ENCODE results near the gene GCN1.
"Not testable (repeated sequence)": the region's sequence is repeated elsewhere in the genome, so short reads cannot be mapped to it uniquely, and the experiment has no call there.

The GCN1 gene

DNA sequence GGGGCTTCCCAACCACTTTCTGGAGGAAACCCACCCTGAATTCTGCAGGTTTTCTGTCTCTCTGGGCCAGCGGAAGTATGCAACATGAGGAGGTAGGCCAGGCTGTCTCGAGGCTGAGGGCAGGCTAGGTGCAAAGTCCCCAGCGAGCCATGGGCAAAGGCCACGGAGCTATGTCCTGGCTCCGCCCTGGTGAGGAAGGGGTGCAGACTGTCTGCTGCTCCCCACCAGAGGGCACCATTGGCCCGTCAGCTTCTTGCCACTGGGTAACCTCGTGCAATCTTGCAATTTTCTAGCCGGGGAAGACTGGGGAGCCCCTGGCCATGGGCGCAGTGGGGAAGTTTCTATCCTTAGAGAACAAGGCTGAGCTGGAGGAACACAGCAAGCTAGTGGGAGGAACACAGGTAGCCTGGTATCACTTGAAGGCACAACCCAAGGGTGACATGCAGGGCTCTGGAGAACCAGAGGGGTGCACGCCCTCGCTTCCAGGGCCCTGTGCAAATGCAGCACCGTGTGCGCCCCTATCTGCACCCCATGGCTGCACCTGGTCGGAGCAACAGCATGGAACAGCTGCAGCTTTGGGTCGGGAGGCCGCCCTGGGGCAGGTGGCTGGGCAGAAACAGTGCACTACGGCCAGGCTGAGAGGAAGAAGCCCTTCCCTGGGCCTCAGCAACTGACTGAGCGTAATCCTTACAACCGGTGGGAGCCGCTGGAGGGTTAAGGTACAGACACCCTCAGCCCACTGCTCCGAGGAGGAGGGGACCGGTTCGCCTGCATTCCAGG is 34.0 kb upstream of the GCN1 start:
- DNase-seq, result peak; percentile 91 to 95 (median 93)

DNA sequence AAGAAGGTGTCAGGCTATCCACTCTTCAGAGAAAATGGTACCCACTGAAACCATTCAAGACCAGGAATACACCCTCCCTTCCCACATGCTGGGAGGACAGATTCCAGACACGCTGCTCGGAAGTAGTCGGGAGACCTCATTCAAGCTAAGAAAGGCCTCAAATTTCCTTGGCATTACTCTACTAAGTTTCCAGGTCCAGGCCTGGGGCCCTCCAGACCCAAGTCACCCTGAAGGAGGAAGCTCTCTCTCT is 33.5 kb upstream of the GCN1 start:
- no peak for DNase-seq

DNA sequence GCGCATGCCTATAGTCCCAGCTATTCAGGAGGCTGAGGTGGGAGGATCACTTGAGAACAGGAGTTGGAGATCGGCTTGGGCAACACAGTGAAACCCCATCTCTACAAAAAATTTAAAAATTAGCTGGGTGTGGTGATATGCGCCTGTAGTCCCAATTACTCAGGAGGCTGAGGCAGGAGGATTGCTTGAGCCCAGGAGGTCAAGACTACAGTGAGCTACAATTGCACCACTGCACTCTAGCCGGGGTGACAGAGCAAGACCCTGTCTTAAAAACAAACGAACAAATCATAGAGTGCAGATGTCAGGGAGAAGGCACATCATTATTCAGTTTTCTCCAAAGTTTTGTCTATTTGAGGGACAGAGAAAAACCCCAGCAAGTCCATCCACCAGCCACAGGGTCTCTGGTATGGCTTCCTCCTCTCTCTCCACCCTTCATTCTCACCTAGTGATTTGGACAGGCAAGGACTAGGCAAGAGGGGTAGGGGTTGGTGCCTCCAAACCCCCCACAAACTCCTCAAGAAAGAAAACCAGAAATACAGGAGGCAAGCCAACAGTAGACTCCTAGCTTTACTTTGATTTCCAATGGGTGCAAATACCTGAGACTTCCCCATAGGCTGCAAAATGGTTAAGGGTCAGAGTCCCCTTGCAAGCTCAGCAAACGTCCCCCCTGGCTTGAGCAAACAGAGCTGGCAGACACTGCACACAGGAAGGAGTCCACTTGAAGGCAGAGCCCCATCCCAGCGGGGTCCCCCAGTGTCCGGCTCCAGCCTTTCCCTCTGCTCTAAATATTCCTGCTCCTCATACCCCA is 32.9 kb upstream of the GCN1 start:
- DNase-seq, result no peak

DNA sequence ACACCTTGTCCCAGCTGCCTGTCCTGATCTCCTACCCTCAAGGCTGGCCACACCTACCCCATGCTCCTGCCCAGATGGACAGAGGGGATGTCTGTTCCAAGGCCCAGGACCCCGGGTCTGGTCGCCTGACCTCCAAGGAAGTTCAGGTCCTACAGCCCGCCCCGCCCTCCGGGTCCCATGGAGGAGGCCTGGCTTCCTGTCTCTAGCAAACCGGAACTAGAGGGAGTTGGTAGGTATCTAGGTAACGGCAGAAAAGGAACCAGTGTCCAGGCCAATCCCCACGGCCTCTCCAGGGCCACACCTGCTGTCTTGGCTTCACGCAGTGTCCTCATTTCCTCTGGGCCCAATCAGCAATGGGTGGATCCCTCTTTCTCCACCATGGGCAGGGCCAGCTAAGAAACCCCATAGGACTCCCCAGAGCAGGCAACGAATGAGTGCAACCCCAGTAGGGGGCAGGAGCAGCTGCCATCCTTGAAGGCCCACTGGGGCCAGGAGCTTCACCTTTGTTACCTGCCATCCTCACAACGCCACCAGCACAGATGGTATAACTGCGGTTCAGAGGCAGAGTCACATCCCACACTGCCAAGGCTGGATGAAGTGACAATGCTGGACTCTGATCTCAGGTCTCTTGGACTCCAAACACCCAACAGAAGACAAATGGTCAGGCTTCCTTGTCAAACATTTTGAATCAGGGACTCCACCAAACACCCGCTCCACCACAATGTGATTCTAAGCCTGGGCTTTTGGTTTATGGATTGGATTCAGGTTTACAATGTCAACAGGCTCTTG is 31.5 kb upstream of the GCN1 start:
- DNase-seq, result peak; percentile 33 to 58 (median 37)

DNA sequence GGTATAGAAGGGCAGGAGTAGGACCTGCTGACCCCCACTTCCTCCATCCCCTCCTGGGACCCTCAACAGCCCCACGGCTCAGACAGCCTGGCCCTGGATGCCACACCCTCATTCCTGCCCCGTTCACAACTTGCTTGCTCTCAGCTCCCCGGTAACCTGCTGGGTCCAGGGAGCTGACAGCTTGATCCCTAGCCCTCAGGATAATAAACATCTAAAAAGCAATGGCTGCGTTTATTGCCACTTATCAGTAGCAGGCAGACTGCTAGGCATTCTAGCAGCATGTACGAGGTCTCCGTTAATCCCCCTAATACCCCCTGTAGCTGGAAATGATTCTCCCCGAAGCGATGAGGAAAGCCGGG is 30.7 kb upstream of the GCN1 start:
- DNase-seq, result no peak

DNA sequence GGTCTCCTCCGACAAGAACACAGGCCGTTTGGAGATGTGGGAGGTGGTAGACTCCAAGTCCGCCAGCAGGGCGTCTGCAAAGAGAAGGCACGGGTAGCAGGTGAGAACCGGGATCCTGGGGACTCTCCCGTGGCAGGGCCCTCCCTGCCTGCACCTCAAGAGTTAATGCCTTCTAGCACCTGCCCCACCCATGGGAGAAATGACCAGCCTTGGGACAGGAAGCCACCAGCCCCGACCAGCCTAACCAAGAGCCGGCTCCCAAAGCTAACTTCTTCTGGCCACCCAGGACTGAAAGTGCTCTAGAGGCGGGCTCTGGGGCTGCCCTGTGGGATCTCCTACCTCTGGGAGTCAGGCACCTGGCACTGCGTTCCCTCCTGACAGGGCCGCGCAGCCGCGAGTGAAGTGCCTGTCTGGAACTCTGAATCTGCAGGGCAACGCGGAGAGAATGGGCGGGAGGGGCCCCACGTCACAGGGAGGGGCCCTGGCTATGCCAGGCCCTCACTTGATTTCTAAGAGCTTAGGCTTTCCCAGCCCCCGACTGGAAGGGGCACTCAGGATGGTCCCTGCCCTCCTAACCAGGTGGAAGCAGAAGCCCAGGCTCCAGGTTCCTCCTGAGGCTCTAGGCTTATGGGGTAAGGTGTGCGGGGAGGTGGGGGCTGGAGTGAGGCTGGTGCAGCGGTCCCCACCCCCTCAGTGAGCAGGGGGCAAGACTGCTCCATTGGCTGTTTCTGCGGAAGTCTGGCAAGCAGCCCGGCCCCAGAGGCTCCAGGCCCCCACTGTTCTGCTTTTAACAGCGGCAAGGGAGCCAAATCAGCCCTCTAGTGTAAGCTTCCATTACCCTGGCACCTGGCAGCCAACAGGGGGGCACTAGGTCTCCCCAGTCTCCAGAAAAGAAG is 30.0 kb upstream of the GCN1 start:
- peak in 1 of 3 donors; percentile 61 for DNase-seq

DNA sequence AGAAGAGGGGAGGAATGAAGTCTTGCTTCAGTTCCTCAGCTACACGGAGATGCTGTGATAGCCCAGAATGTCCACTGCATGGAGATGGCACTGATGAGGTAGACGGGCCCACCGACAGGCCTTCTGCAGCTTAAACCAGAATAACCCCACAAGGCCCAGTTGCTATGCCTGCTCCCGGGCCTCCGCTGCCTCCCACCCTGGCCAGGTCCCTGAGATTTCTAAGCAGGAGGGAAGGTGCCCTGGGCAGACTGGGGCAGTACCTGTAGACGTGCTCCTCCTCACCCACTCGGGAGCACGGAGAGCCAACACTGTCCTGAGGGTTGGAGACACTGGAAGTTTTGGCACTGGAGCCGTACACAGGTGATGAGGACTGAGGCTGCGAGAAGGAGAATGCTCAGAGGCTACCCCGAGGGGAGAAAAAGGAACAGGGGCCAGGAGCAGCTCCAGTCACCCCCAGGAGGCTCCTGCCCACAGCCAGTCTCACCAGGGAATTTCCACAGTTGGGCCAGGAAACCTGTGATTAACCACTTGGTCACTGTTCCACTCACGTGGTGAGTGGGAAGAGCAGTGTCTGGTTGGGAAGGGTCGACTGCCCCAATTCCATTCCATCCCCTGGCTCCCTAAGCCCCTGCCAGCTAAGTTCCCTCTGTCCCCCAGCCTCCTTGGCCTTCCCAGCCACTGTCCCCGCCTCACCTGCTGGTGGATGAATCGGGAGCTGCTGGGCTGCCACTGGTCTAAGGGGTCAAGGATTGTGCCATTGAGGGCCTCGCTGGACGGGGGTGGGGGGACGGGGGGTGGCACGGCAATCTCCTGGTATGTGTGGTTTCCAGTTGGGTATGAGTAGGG is 29.2 kb upstream of the GCN1 start:
- peak; percentile 60 to 74 (median 69) for DNase-seq

DNA sequence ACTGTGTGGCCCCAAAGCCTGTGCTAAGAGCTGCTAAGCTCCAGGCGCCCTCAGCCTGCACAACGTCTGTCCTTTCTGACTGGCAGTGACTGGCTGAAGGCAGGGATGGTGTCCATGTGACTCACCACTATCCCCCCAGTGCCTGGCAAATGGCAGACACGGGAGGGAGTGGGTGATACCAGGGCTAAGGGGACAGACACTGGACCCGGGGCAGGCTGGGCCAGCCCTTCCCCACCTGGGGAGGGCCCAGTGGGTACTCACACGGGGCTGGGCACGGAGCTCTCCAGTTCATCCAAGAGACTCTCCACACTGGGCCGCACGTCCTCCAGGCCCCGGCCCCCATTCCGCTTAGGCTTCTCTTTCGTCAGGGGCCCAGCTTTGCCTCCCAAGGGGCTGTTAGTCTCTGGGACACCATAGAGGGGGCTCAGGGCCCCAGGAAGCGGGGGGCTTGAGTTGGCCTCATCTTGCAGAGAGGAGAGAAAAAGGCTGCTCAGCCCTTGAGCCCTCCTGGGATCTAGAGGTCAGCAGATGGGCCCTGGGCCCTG is 27.8 kb upstream of the GCN1 start:
- no peak for DNase-seq

DNA sequence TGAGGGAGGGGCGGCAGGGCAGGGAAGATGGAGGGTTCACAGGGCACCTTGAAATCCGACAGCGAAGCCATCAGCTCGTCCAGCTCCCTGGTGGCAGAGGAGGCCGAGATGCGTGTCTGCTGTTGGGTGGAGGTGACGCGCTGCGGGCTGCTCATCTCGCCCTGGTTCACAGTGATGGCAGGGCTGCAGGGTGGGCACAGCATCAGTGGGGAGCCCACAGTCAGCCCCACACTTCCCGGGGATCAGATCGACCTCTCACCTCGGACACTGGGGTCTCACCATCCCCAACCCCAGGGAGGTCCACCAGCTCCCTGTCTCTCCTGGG is 27.0 kb upstream of the GCN1 start:
- DNase-seq, result no peak

DNA sequence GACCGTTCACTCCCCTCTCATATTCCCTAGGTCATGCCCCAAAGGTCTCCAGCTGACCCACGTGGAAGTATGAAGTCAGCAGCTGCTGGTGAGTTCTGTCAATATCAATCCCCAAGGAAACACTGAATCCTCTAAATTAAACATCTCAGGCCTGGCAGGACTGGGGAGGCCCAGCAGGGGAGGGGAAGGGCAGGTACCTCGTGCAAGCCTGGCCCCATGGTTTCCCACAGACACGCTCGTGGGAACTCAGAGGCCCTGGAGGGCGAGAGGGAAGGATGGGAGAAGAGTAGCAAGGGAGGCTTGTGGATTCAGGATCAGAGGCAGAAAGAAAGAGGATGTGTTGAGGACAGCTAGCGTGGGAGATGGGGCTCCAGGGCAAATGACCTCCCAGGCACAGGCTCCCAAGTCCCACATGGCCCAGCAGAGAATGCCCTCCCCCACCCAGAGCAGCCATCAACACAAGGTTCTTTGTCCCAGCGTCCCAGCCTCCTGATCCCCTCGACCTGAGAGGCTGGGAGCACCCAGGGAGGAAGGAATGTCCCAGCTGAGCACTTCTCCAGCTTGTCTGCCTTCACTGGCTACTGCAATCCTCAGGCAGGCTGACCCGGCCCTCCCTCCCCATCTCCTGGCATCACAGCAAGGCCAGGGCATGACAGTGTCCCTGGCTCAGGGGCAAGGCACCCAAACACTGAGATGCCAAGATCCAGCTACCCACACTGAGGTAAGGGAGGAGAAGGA is 26.5 kb upstream of the GCN1 start:
- DNase-seq, result no peak

DNA sequence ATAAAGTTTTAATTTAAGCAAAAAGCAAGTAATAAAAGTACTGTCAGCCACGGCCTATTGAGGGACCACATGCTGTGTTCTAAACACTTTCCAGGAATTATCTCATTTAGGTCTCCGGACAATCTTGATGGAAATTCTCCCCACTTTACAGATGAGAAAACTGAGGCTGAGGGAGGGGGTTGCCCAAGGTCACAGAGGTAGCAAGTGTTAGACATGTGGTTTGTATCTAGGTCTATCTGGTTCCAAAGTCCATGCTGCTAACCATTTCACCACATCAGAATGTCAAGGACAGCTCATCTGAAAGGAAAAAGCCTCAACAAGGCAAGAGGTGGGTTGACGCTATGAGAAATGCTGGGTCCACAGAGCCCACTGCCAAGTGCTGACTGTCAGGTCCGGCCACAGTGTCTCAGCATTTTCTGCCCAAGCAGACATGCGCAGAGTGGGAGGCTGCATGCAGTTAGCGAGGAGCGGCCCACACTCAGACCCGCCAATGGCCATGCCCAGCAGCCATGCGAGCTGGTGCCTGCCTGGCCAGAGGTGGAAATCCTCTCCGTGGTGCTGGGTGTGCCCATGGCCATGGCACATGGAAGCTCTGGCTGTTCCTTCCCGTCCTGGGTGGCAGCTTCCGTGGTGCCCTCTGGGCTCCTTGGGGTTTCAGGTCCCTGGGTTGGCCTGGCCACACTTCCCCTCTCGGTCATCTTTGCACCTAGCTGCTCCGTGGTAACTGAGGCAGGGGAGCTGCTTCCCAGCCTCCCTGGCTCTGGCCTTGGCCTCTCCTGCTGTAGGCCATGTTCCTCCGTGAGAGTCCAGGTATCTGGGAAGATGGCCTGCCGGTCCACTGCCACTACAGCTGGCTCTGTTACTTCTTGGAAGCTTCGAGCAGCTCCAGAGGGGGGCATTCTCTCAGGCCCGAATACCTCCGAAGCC is 24.4 kb upstream of the GCN1 start:
- no peak for DNase-seq

DNA sequence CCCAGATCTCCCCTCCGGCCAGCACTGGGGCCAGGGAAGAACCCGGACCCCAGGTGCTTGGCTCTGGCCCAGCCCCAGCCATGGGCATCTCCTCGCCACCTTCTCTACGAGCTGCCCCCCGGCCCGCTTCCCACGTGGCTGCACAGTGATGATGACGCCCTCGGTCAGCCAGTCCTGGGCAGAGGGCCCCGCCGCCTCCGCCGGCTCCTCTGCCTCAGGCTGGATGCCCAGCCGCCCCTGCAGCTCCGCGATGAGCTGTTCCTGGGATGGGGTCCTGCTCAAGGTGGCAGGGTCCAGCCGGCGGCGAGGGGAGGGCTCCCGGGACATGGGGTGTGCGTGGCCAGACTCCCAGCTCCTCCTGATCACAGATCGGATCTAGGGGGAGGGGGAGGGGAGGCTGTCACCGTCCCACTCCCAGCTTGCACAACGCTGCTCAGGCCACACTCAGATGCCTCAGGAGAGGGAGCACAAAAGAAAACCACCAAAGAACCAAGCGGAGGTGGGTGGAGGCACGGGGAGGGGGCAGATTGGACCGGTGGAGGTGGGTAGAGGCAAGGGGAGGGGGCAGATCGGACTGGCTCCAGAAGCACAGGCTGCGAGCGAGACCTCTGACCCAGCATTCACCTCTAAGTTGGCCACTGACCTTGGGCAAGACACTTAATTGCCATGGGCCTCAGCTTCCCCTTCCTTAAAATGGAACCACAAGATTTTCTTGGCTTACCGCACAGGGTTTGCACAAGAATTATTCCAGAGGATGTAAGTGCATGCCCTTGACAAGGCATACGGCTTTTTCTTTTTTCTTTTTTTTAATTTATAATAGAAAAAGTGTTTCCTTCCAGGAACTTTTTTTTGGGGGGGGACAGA is 22.5 kb upstream of the GCN1 start:
- DNase-seq, result no peak

DNA sequence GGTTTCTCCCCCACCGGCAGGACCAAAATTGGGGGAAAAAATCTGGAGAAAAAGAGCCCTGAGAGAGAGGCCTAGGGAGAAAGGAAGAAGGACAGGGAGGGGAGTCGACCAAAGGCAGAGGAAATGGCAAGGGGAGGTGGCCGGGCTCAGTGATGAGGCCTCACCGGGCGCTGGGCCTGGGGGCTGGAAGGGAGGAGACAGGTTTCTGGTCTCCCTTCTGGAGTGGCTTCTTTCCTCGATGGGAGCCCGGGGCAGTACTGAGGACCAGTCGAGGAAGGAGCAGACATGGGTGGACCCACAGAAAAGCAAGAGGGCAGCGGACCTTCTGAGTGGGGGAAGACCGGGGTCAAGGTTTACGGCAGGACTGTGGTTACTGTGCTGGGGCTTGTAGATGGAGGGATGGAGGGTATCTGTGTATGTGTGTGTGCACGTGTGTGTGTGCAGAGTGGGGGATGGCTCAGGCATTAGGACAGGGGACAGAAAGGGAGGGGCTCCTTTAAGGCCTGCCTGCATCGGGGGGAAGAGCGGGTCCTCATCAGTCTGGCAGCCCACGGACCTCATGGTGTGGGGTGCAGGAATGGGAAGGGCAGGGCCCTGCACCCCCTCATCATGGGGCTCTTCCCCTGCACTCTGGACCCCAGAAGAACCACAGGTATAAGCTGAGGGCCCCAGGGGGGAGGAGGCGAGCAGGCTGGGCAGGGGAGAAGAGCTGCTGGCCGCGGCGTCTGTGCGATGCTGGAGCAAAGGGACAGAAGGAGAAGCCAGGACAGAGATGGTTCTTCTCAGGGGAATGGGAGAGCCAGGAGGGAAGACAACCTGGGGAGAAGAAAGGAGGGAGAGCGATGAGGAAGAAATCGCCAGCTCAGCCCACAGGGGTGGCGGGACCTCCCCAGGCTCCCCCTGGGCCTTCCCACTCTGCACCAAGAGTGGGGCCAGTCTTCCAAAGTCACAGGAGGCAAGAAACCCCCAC is 21.5 kb upstream of the GCN1 start:
- no peak for DNase-seq

DNA sequence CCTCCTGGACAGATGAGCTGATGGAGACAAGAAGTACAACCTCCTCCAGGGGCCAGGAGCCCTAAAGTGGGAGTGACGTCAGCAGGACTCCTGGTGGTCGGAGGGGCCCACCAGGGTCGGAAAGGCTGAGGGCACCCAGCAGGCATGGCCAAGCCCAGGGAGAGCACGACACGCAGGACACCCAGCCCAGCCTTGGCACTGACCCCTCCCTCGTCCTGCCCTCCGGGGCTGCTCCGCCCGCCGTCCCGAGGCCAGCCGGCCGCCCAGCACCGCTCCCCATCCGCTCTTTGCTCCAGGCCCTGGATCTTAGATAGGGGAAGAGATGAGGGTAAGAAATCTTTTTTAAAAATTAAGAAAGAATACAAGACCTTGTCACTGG is 20.8 kb upstream of the GCN1 start:
- DNase-seq, result no peak

DNA sequence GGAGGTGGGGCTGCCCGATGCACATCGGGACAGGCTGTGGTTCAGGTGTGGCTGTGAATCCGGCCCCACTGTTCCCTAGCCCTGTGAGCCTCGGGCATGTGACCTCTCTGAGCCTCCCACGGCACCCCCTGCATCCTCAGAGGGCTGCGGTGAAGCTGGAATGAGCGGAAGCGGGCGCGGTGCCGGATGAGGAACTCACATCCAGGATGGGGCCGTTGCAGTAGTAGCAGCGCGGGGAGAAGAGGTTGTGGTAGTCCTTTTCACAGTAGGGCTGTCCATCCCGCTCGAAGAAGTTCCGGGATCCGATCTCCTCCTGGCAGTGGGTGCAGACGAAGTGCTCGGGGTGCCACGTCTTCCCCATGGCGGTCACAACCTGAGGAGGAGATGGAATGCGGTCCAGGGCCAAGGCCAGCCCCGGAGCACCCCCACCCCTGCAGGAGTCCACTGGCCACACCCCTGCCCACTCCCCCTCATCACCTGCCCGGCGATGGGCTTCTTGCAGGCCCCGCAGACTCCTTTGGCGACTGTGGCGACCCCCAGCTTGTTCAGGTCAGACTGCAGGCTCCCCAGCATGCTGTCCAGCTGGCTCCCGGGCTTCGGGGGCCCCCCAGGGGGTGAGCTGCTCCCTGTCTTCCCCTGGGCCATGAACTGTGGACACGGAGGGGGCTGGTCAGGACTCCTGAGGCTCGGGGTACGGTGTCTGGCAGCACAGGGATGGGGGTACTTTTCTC is 20.3 kb upstream of the GCN1 start:
- no peak for DNase-seq

DNA sequence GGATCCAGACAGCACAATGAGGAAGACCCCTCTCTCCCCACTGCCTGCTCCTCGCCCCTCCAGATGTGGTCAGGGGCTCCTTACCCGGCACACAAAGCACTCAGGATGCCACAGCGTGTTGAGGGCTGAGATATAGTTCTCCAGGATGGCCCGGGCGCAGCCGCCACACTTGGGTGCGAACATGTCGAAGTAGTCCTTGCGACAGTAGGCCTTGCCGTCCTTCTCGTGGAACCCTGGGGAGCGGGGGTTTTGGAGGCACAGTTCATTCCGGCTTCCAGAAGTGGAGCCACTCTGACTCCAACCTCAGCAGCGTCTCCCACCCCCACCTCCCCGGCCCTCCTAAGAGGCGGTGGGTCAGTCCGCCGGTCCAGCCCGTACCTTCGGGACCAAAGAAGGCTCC is 19.2 kb upstream of the GCN1 start:
- DNase-seq, result no peak

DNA sequence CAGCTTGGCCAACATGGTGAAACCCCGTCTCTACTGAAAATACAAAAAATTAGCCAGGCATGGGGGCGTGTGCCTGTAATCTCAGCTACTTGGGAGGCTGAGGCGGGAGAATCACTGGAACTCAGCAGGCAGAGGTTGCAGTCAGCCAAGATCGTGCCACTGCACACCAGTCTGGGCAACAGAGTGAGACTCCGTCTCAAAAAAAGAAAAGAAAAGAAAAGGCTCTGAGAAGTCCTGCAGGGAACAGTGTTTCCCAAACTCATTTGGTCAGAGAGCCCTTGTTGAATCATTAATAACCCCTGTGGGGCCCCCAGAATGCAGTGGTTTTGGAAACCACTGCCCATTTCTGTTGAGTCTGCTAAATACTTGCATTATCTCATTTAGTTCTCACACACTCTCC is 18.7 kb upstream of the GCN1 start:
- DNase-seq, result not testable (repeated sequence)
